H1 (cell line): ENCODE data around the gene CELF6. TPM values are rescaled to one million over a fixed set of nuclear protein-coding genes. Genes with fewer than 3 reads are reported as not detected.

ENCODE experiments used
- SP1 ChIP-seq: IDR thresholded peaks from 2 replicates; pipeline ENCODE4 v1.6.1; 2011; ENCODE audit warnings: low read depth, low read length
- SP4 ChIP-seq: IDR thresholded peaks from 2 replicates; pipeline ENCODE4 v1.6.1; 2012; ENCODE audit warnings: low read length, inconsistent platforms
- TAF1 ChIP-seq: IDR thresholded peaks from 2 replicates; pipeline ENCODE4 v1.6.1; 2011; ENCODE audit warnings: mild to moderate bottlenecking, low read depth, low read length
- ZNF274 ChIP-seq: IDR thresholded peaks from 2 replicates; pipeline ENCODE4 v1.7.0; 2012; ENCODE audit warnings: low read length, borderline replicate concordance; ENCODE audit errors: extremely low read depth
- polyA plus RNA-seq, 7 experiments: library from polyadenylated mRNA; depleted of rRNA in 3 of 7; stranded (reverse) in 5 of 7; unstranded in 2 of 7; fragments of >200 nt in 5 of 7; fragments of 200-250 nt in 2 of 7; gene quantifications; 1 replicate in 5 of 7; 2 replicates in 1 of 7; 4 replicates in 1 of 7; pipeline versions ENCODE4 v1.2.1 to v1.2.3, GENCODE V29; 2011 to 2013; ENCODE audit warnings: missing spikeins in 2 of 7, mixed read lengths in 2 of 7
- total RNA-seq: library from RNA; stranded (reverse); fragmentation: NEBNext Ultra II Directional; extraction: Animal tissue kit (Norgen Biotek cat#: 25700); gene quantifications from 2 replicates; pipeline ENCODE4 v1.2.1, GENCODE V29; 2021
- TF ChIP-seq, protein P1 (sequence below), 3 experiments: IDR thresholded peaks; 1 replicate in 2 of 3; 2 replicates in 1 of 3; pipeline versions ENCODE4 v1.5.1 to v1.6.1; 2011; ENCODE audit warnings: low read length in 3 of 3, mild to moderate bottlenecking in 3 of 3, inconsistent platforms in 2 of 3, low read depth in 1 of 3, moderate library complexity in 1 of 3; ENCODE audit not compliant: insufficient read depth in 1 of 3; ENCODE audit errors: control extremely low read depth in 1 of 3

CELF6 gene
- total and polyA plus RNA-seq, 2 of the 8 experiments (the other 6 are each of a cell fraction or from before 2014, with no cell fraction given) = 0.09 to 0.19 TPM

DNA sequence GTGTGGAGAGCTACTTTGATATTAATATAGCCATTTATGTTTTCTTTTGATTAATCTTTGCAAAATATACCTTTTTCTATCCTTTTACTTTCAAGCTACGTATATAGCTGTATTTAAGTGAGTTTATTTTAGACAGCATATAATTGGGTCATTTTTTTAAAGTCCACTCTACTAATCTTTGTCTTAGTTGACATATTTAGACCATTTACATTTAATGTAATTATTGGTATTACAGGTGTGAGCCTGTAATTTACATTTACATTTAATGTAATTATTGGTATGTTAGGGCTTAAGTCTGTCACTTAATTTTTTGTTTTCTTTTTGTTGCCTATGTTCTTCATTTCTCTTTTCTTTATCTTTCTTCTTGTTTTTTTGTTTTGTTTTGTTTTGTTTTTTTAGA lies 3.8 kb upstream of the CELF6 start (continued):
- TF ChIP-seq, protein P1, sequence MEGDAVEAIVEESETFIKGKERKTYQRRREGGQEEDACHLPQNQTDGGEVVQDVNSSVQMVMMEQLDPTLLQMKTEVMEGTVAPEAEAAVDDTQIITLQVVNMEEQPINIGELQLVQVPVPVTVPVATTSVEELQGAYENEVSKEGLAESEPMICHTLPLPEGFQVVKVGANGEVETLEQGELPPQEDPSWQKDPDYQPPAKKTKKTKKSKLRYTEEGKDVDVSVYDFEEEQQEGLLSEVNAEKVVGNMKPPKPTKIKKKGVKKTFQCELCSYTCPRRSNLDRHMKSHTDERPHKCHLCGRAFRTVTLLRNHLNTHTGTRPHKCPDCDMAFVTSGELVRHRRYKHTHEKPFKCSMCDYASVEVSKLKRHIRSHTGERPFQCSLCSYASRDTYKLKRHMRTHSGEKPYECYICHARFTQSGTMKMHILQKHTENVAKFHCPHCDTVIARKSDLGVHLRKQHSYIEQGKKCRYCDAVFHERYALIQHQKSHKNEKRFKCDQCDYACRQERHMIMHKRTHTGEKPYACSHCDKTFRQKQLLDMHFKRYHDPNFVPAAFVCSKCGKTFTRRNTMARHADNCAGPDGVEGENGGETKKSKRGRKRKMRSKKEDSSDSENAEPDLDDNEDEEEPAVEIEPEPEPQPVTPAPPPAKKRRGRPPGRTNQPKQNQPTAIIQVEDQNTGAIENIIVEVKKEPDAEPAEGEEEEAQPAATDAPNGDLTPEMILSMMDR (IDR thresholded peaks at IDR 0.05; ENCODE audit: control extremely low read depth in 1 of 3, insufficient read depth in 1 of 3, low read depth in 1 of 3, low read length in 3 of 3) = no peak
- no peak for TF ChIP-seq ZNF274
- TF ChIP-seq TAF1 = no peak
- no peak for TF ChIP-seq SP1
- TF ChIP-seq SP4 = no peak
